ENCODE results near the gene DPCD.
A peak's percentile ranks its signal among the peaks of the same experiment; 100 is the strongest.
"Not testable (repeated sequence)": the region's sequence is repeated elsewhere in the genome, so short reads cannot be mapped to it uniquely, and the experiment has no call there.

DPCD gene

DNA sequence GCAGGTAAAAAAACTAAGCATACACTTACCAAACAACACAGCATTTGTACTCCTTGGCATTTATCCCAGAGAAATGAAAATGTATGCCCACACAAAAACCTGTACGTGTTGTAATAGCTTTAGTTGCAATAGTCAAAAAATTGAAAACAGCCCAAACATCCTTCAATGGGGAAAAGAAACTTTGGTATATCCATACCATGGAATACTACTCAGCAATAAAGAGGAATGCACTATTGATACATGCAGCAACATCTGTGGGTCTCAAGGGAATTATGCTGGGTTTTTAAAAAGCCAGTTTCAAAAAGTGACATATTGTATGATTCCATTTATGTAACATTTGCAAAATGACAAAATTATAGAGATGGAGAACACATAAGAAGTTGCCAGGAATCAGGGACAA lies 35.4 kb downstream of the DPCD start:
- H3K27ac Mint-ChIP-seq = peak overlapping the region; percentile 33
- no peaks in the 10 kb centered on the region for H3K9me3 Mint-ChIP-seq
- no peaks in the 10 kb centered on the region for H3K27me3 Mint-ChIP-seq
- peaks cover 17% of the 10 kb centered on the region for H3K36me3 Mint-ChIP-seq
- H3K4me3 Mint-ChIP-seq = no peak overlapping the region
- peaks cover 3% of the 10 kb centered on the region for H3K4me1 Mint-ChIP-seq

DNA sequence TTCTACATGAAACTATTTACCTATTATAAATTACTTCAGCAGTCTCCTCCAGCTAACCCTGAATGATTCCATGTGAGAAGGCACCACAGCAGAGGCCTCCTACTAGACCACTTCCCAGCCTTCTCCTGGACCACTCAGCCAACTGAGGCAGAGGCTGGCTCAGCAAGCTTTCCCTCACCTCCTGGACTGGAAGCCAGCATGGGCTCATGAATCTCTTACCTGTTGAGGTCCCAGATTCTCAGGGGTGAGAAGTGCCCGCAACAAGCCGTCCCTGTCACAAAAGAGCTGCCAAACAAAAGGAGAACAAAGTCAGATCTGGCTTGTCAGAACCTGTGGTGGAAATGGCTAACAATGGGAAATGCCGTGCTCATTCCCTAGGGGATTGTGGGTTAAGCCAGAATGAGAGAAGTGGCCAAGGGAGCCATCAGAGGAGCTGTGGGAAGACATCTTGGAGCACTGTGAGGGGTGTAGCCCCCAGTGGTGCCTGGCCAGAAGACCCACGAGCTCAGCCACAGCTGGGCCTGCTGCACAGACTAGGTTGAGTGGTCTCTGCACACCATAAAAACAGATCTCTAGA lies 36.5 kb downstream of the DPCD start:
- no peaks in the 10 kb centered on the region for H3K27me3 Mint-ChIP-seq
- peak overlapping the region; percentile 17 for H3K27ac Mint-ChIP-seq
- H3K36me3 Mint-ChIP-seq = peaks cover 17% of the 10 kb centered on the region
- H3K9me3 Mint-ChIP-seq = no peaks in the 10 kb centered on the region
- peaks cover 3% of the 10 kb centered on the region for H3K4me1 Mint-ChIP-seq
- H3K4me3 Mint-ChIP-seq = no peak overlapping the region

GRCh38 chr10:101625821-101626412 lies 37.8 kb downstream of the DPCD start:
- H3K36me3 Mint-ChIP-seq = peaks cover 17% of the 10 kb centered on the region
- no peak overlapping the region for H3K4me3 Mint-ChIP-seq
- peak overlapping the region; percentile 53 for H3K27ac Mint-ChIP-seq
- H3K27me3 Mint-ChIP-seq = no peaks in the 10 kb centered on the region
- peaks cover 10% of the 10 kb centered on the region for H3K4me1 Mint-ChIP-seq
- H3K9me3 Mint-ChIP-seq = no peaks in the 10 kb centered on the region

DNA sequence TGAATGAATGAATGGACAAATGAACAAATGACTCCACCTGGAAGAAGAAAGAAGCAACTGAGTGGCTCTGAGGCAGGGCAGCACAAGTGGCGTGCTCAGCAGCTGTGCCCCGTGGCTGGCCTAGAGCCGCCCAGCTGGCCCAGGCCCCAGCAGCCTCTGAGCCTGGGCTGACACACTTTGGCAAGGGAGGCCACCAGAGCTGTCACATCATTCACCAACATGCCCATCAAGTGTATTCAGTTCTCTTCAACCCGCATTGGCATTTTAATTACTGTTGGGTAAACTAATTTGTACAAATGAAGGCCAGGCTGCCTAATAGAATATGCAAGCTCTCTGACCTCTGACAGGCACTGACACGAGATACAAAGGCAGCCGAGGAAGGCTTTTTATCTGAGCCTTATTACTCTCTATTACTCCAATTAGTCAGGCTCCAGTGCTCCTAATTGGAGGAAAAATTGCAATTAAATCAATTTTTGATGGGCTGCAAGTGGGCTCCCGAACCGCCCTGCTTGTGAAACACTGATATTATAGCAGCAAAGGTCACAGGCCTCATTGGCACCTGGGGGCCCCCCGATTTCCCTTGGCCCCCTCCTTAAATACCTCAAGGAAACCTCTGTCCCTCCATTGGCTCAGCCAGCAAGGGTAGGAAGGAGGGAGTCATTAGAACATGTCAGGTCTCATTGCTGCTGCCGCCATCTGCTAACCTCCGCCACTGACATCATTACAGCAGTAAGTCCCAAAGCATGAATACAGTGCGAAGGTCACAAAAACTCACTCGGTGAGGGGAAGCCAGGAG lies 41.9 kb downstream of the DPCD start:
- peaks cover 9% of the 10 kb centered on the region for H3K36me3 Mint-ChIP-seq
- H3K4me1 Mint-ChIP-seq = peaks cover 35% of the 10 kb centered on the region
- no peaks in the 10 kb centered on the region for H3K27me3 Mint-ChIP-seq
- no peak overlapping the region for H3K4me3 Mint-ChIP-seq
- no peaks in the 10 kb centered on the region for H3K9me3 Mint-ChIP-seq
- H3K27ac Mint-ChIP-seq = no peak overlapping the region

DNA sequence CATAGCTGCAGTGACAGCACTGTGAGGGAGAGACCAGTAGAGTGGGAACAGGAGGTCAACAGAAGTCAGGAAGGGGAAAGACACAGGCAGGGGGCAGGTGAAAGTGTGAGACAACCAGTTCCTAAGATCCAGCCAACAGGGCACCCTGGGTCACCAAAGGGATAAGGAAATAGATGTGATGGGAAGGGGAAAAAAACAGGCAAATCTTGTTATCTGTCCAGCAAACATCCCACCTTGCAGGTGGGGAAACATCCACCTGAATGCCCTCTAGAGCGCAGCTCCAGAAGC lies 42.5 kb downstream of the DPCD start:
- H3K4me1 Mint-ChIP-seq = peaks cover 35% of the 10 kb centered on the region
- H3K4me3 Mint-ChIP-seq = no peak overlapping the region
- H3K9me3 Mint-ChIP-seq = no peaks in the 10 kb centered on the region
- H3K27ac Mint-ChIP-seq = no peak overlapping the region
- no peaks in the 10 kb centered on the region for H3K27me3 Mint-ChIP-seq
- H3K36me3 Mint-ChIP-seq = peaks cover 8% of the 10 kb centered on the region

- no peak overlapping the region for H3K4me3 Mint-ChIP-seq
- peaks cover 35% of the 10 kb centered on the region for H3K4me1 Mint-ChIP-seq
- no peaks in the 10 kb centered on the region for H3K9me3 Mint-ChIP-seq
- peaks cover 6% of the 10 kb centered on the region for H3K36me3 Mint-ChIP-seq
- H3K27me3 Mint-ChIP-seq = no peaks in the 10 kb centered on the region
- H3K27ac Mint-ChIP-seq = no peak overlapping the region
Observed at GRCh38 chr10:101631821-101632475, 43.8 kb downstream of the DPCD start.

- H3K9me3 Mint-ChIP-seq, H3K27ac Mint-ChIP-seq: not testable (repeated sequence)
Observed at GRCh38 chr10:101633510-101633909, 45.4 kb downstream of the DPCD start.

GRCh38 chr10:101639141-101639900 lies 51.2 kb downstream of the DPCD start:
- Mint-ChIP-seq H3K27ac (peak overlapping the region; percentile 46), H3K4me1 (peaks cover 26% of the 10 kb centered on the region), H3K36me3 (peaks cover 17% of the 10 kb centered on the region)

More at GRCh38 chr10:101633510-101633909, 45.4 kb downstream of the DPCD start:
- H3K4me3 Mint-ChIP-seq, H3K36me3 Mint-ChIP-seq, H3K27me3 Mint-ChIP-seq: not testable (repeated sequence)
- H3K4me1 Mint-ChIP-seq = peaks cover 32% of the 10 kb centered on the region

DNA sequence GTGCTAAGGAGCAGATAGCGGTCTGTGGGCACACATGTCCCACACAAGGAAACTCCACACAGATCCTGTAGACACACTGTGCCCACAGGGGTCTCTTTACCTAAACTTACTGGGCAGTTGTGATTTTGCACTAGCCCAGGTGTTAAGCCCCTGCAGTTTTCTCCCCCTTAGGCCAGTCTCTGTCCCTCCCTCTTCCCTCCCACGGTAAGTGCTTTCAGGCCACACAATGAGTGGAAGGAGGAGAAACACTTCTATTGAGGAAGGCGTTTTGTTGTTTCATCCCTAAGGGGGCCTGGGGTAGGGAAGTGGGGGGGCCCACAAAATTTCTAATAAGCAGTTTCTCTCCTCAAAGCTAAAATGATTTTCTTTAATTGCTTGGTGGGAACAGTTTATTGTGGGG lies 55.4 kb downstream of the DPCD start:
- Mint-ChIP-seq H3K27ac (no peak overlapping the region), H3K9me3 (no peaks in the 10 kb centered on the region), H3K36me3 (peaks cover 10% of the 10 kb centered on the region), H3K4me3 (no peak overlapping the region), H3K27me3 (no peaks in the 10 kb centered on the region), H3K4me1 (peaks cover 27% of the 10 kb centered on the region)

More at GRCh38 chr10:101639141-101639900, 51.2 kb downstream of the DPCD start:
- Mint-ChIP-seq H3K4me3 (no peak overlapping the region), H3K27me3 (no peaks in the 10 kb centered on the region), H3K9me3 (no peaks in the 10 kb centered on the region)

GRCh38 chr10:101644002-101644401 lies 55.9 kb downstream of the DPCD start:
- Mint-ChIP-seq H3K27me3 (no peaks in the 10 kb centered on the region), H3K36me3 (peaks cover 13% of the 10 kb centered on the region), H3K9me3 (no peaks in the 10 kb centered on the region), H3K4me1 (peaks cover 27% of the 10 kb centered on the region), H3K4me3 (no peak overlapping the region), H3K27ac (no peak overlapping the region)

GRCh38 chr10:101645659-101646058 lies 57.5 kb downstream of the DPCD start:
- Mint-ChIP-seq H3K27me3 (no peaks in the 10 kb centered on the region), H3K9me3 (no peaks in the 10 kb centered on the region), H3K4me1 (peaks cover 24% of the 10 kb centered on the region), H3K36me3 (peaks cover 9% of the 10 kb centered on the region), H3K27ac (no peak overlapping the region), H3K4me3 (no peak overlapping the region)

- H3K4me3 Mint-ChIP-seq = no peak overlapping the region
- H3K27ac Mint-ChIP-seq = no peak overlapping the region
- peaks cover 22% of the 10 kb centered on the region for H3K4me1 Mint-ChIP-seq
- peaks cover 8% of the 10 kb centered on the region for H3K36me3 Mint-ChIP-seq
- H3K9me3 Mint-ChIP-seq = no peaks in the 10 kb centered on the region
- no peaks in the 10 kb centered on the region for H3K27me3 Mint-ChIP-seq
Observed at GRCh38 chr10:101646364-101646763, 58.2 kb downstream of the DPCD start.

- Mint-ChIP-seq H3K4me3 (no peak overlapping the region), H3K4me1 (peaks cover 18% of the 10 kb centered on the region), H3K27me3 (no peaks in the 10 kb centered on the region), H3K27ac (no peak overlapping the region), H3K36me3 (peaks cover 7% of the 10 kb centered on the region), H3K9me3 (no peaks in the 10 kb centered on the region)
Observed at GRCh38 chr10:101647255-101647654, 59.1 kb downstream of the DPCD start.

DNA sequence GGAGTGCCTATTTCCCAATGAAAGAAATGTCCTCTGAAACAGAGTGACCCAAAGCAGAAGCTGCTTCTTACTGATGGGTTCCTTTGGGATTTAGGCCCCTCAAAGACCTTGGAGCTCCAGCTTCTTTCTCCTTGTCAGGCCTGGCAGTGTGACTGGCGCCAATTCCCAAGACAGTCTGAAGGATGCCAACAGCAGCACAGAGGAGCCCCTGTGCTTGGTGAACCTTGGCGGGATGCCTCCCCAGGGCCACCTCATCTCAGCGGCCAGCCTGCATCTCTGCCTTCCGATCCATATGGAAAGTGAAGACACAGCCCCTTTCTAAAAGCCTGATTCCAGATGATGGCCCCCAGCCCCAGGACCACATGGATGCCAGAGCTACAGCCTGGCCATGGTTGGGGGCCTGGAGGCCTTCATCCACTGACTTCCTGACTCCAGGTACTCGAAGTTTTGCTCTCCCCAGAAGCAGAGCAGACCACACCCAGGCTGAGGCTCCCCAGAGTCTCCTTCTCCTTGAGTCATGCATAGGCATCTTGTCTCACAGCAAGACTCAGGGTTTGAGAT lies 61.5 kb downstream of the DPCD start:
- peaks cover 5% of the 10 kb centered on the region for H3K36me3 Mint-ChIP-seq
- no peaks in the 10 kb centered on the region for H3K9me3 Mint-ChIP-seq
- no peak overlapping the region for H3K27ac Mint-ChIP-seq
- H3K4me1 Mint-ChIP-seq = peaks cover 6% of the 10 kb centered on the region
- no peaks in the 10 kb centered on the region for H3K27me3 Mint-ChIP-seq
- no peak overlapping the region for H3K4me3 Mint-ChIP-seq

DNA sequence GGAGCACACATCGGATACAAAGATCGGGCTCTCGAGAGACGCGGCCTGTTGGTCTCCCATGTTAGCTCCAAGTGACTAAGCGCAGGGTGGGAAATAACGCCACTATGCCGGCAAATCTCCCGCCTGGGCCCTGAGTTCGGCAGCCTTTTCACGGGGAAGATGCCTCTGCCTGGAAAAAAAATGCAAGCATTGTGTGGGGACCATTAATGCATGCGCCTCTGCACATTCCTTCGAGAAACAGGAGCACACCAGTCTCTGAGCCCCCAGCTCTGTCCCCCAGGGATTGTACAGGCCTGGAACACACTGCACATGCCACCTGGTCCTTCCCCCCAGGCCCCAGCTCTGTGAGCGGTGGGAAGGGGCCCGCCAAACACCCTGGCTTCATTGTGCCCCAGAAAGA lies 62.7 kb downstream of the DPCD start:
- no peaks in the 10 kb centered on the region for H3K9me3 Mint-ChIP-seq
- no peak overlapping the region for H3K4me3 Mint-ChIP-seq
- H3K4me1 Mint-ChIP-seq = no peaks in the 10 kb centered on the region
- peaks cover 5% of the 10 kb centered on the region for H3K36me3 Mint-ChIP-seq
- H3K27me3 Mint-ChIP-seq = no peaks in the 10 kb centered on the region
- no peak overlapping the region for H3K27ac Mint-ChIP-seq

All from activated naive CD4-positive, alpha-beta T cell treated with anti-CD3 and anti-CD28 coated beads, Interleukin-2, amount 50 U/mL, for 24 hours (primary cell).